H1 (cell line): ENCODE results near the gene NOS3. TPM values are rescaled to one million over a fixed set of nuclear protein-coding genes. Genes with fewer than 3 reads are reported as not detected.

ENCODE experiments used
- CTCF ChIA-PET: fragments of 300-600 bp; sonication (Branson Sonifier 250); formaldehyde crosslinking; loops from one replicate; lab custom pipeline; 2021; ENCODE audit not compliant: partially characterized antibody; lab: Charles Lee
- POLR2A ChIA-PET: fragments of 300-600 bp; sonication (Branson Sonifier 250); formaldehyde crosslinking; loops from one replicate; lab custom pipeline; 2021; ENCODE audit warnings: inconsistent platforms; ENCODE audit not compliant: partially characterized antibody; lab: Charles Lee
- DNase-seq, 2 experiments: peaks; one replicate each; pipeline versions ENCODE4 v3.0.0 to v3.0.0-alpha.2; 2010 to 2022; ENCODE audit warnings: low spot score in 2 of 2, low read depth in 1 of 2, mixed read lengths in 1 of 2
- FAIRE-seq: peaks from 2 replicates; lab custom pipeline; 2011; peaks lifted over from hg19 to GRCh38; lab: Jason Lieb, UNC
- H2AFZ ChIP-seq: 2 replicates; pipeline ENCODE4 v1.8.1; 2012; ENCODE audit warnings: low read length, inconsistent platforms
- H2AK5ac ChIP-seq: 2 replicates; pipeline ENCODE4 v1.6.1; 2013; ENCODE audit warnings: low read depth, low read length
- H2BK120ac ChIP-seq: replicated peaks from 2 replicates; pipeline ENCODE3; 2013; ENCODE audit warnings: low read depth, low read length, inconsistent platforms
- H2BK12ac ChIP-seq: 2 replicates; pipeline ENCODE4 v1.6.1; 2013; ENCODE audit warnings: low read depth, low read length
- H2BK15ac ChIP-seq: 2 replicates; pipeline ENCODE4 v1.6.1; 2013; ENCODE audit warnings: low read length
- H2BK20ac ChIP-seq: 2 replicates; pipeline ENCODE4 v1.6.1; 2013; ENCODE audit warnings: low read length
- H2BK5ac ChIP-seq: 2 replicates; pipeline ENCODE4 v1.6.1; 2013; ENCODE audit warnings: low read depth, low read length
- H3K14ac ChIP-seq: 2 replicates; pipeline ENCODE4 v1.6.1; 2013; ENCODE audit warnings: inconsistent platforms; ENCODE audit not compliant: insufficient read length
- H3K18ac ChIP-seq: 2 replicates; pipeline ENCODE4 v1.6.1; 2013; ENCODE audit warnings: low read length; ENCODE audit errors: extremely low read depth
- H3K23ac ChIP-seq: 2 replicates; pipeline ENCODE4 v1.6.1; 2013; ENCODE audit warnings: inconsistent platforms; ENCODE audit not compliant: insufficient read length
- H3K23me2 ChIP-seq: 2 replicates; pipeline ENCODE4 v1.6.1; 2013; ENCODE audit warnings: low read depth, low read length
- H3K27ac ChIP-seq: 2 replicates; pipeline ENCODE4 v1.6.1; 2011; ENCODE audit warnings: low read depth, low read length, inconsistent platforms
- H3K27me3 ChIP-seq, 4 experiments: replicated peaks in 1 of 4; 1 replicate in 1 of 4; 2 replicates in 3 of 4; pipeline versions ENCODE4 v1.6.1 to v1.8.1; 2011 to 2013; ENCODE audit warnings: low read length in 3 of 4, mild to moderate bottlenecking in 3 of 4, inconsistent platforms in 2 of 4, mixed read lengths in 2 of 4, moderate library complexity in 1 of 4; ENCODE audit not compliant: control insufficient read depth in 3 of 4, insufficient read depth in 3 of 4; ENCODE audit errors: extremely low read depth in 1 of 4
- H3K36me3 ChIP-seq, 4 experiments: 2 replicates each; pipeline versions ENCODE4 v1.6.1 to v1.8.1; 2011 to 2013; ENCODE audit warnings: mild to moderate bottlenecking in 4 of 4, low read length in 3 of 4, moderate library complexity in 2 of 4, control low read depth in 1 of 4, inconsistent platforms in 1 of 4; ENCODE audit not compliant: insufficient read depth in 4 of 4, control insufficient read depth in 2 of 4
- H3K4ac ChIP-seq: replicated peaks from 2 replicates; pipeline ENCODE3; 2013; ENCODE audit warnings: low read length, low read depth, mixed read lengths, inconsistent platforms; ENCODE audit not compliant: insufficient read length
- H3K4me1 ChIP-seq, 4 experiments: replicated peaks in 1 of 4; 1 replicate in 1 of 4; 2 replicates in 3 of 4; pipeline versions ENCODE4 v1.6.1 to v1.8.1; 2011 to 2013; ENCODE audit warnings: low read length in 3 of 4, inconsistent platforms in 2 of 4, mixed read lengths in 1 of 4; ENCODE audit not compliant: insufficient read depth in 4 of 4, control insufficient read depth in 3 of 4
- H3K4me2 ChIP-seq, 2 experiments: 2 replicates each; pipeline versions ENCODE4 v1.6.1 to v1.8.1; 2011 to 2013; ENCODE audit warnings: low read depth in 2 of 2, low read length in 2 of 2, control low read depth in 1 of 2, inconsistent platforms in 1 of 2, mild to moderate bottlenecking in 1 of 2; ENCODE audit not compliant: insufficient read depth in 1 of 2
- H3K4me3 ChIP-seq, 4 experiments: fragments of 200-600, 300-600 bp in 1 of 4; sonication (generic), shearing (Covaris generic), sonication (Bioruptor Twin) in 1 of 4; 2 replicates each; pipeline versions ENCODE4 v1.5.1 to v1.8.1; 2011 to 2016; ENCODE audit warnings: low read length in 4 of 4, low read depth in 3 of 4, control low read depth in 2 of 4, inconsistent platforms in 2 of 4, mild to moderate bottlenecking in 2 of 4, mixed read lengths in 1 of 4, moderate library complexity in 1 of 4; ENCODE audit not compliant: insufficient read depth in 2 of 4; ENCODE audit errors: extremely low read depth in 1 of 4
- H3K56ac ChIP-seq: replicated peaks from 2 replicates; pipeline ENCODE3; 2013; ENCODE audit warnings: low read depth, mild to moderate bottlenecking, mixed read lengths, low read length, inconsistent platforms; ENCODE audit not compliant: insufficient read length
- H3K79me1 ChIP-seq: 2 replicates; pipeline ENCODE4 v1.6.1; 2013; ENCODE audit warnings: low read depth, low read length, control low read depth
- H3K79me2 ChIP-seq, 2 experiments: 2 replicates each; pipeline versions ENCODE4 v1.6.1 to v1.8.1; 2012 to 2013; ENCODE audit warnings: low read length in 2 of 2, mild to moderate bottlenecking in 2 of 2, inconsistent platforms in 1 of 2; ENCODE audit not compliant: insufficient read depth in 2 of 2, control insufficient read depth in 1 of 2
- H3K9ac ChIP-seq, 4 experiments: replicated peaks in 1 of 4; 1 replicate in 1 of 4; 2 replicates in 3 of 4; pipeline versions ENCODE4 v1.6.1 to v1.8.1; 2011 to 2013; ENCODE audit warnings: low read depth in 3 of 4, low read length in 3 of 4, control low read depth in 2 of 4, mild to moderate bottlenecking in 2 of 4, moderate library complexity in 2 of 4, inconsistent platforms in 1 of 4; ENCODE audit errors: extremely low read depth in 1 of 4
- H3K9me3 ChIP-seq, 2 experiments: 2 replicates each; pipeline versions ENCODE4 v1.6.1 to v1.8.1; 2012 to 2013; ENCODE audit warnings: mild to moderate bottlenecking in 2 of 2, moderate library complexity in 2 of 2, control low read depth in 1 of 2, inconsistent platforms in 1 of 2, low read depth in 1 of 2, low read length in 1 of 2, mixed read lengths in 1 of 2; ENCODE audit not compliant: insufficient read depth in 2 of 2
- H4K20me1 ChIP-seq, 2 experiments: replicated peaks in 1 of 2; 2 replicates each; pipeline versions ENCODE3 to v1.8.1; 2011 to 2013; ENCODE audit warnings: inconsistent platforms in 2 of 2, low read length in 2 of 2, mild to moderate bottlenecking in 1 of 2; ENCODE audit not compliant: insufficient read depth in 2 of 2, control insufficient read depth in 1 of 2
- H4K5ac ChIP-seq: 2 replicates; pipeline ENCODE4 v1.6.1; 2013; ENCODE audit warnings: low read length, low read depth, mixed read lengths, inconsistent platforms; ENCODE audit not compliant: insufficient read length
- H4K8ac ChIP-seq: 2 replicates; pipeline ENCODE4 v1.8.0; 2013; ENCODE audit warnings: mild to moderate bottlenecking, moderate library complexity, low read length, inconsistent platforms; ENCODE audit not compliant: insufficient read depth; ENCODE audit errors: extremely low read depth
- H4K91ac ChIP-seq: replicated peaks from 2 replicates; pipeline ENCODE3; 2013; ENCODE audit warnings: low read length, mixed read lengths, inconsistent platforms; ENCODE audit not compliant: insufficient read length
- ATF2 ChIP-seq: IDR thresholded peaks from 2 replicates; pipeline ENCODE4 v1.6.1; 2012; ENCODE audit warnings: low read length, inconsistent platforms
- BCL11A ChIP-seq, 2 experiments: IDR thresholded peaks; one replicate each; pipeline ENCODE4 v1.6.1; 2011; ENCODE audit warnings: low read depth in 2 of 2, low read length in 2 of 2, mild to moderate bottlenecking in 2 of 2
- CREB1 ChIP-seq: IDR thresholded peaks from 2 replicates; pipeline ENCODE4 v1.6.1; 2012; ENCODE audit warnings: inconsistent platforms
- RBBP5 ChIP-seq: IDR thresholded peaks from 2 replicates; pipeline ENCODE4 v1.7.1; 2012; ENCODE audit warnings: low read depth, mild to moderate bottlenecking, inconsistent platforms, low read length, moderate library complexity, borderline replicate concordance
- SP2 ChIP-seq: IDR thresholded peaks from 2 replicates; pipeline ENCODE4 v1.6.1; 2012; ENCODE audit warnings: mild to moderate bottlenecking, low read length, inconsistent platforms
- WGBS, 2 experiments: shearing (Covaris generic) in 1 of 2; methylation state at CpG; one replicate each; pipeline versions ENCODE4 v1.1.6 to v1.1.7; 2013 to 2015; ENCODE audit warnings: low lambda C conversion rate in 2 of 2, mixed read lengths in 2 of 2, inconsistent platforms in 1 of 2, low coverage in 1 of 2, missing lambda C conversion rate in 1 of 2; ENCODE audit not compliant: insufficient replicate concordance in 2 of 2, insufficient coverage in 1 of 2, insufficient read length in 1 of 2; ENCODE audit errors: extremely low coverage in 1 of 2, missing lambda C conversion rate in 1 of 2; 5-methylcytosine and 5-hydroxymethylcytosine counted together
- polyA plus RNA-seq, 7 experiments: library from polyadenylated mRNA; depleted of rRNA in 3 of 7; stranded (reverse) in 5 of 7; unstranded in 2 of 7; fragments of >200 nt in 5 of 7; fragments of 200-250 nt in 2 of 7; gene quantifications; 1 replicate in 5 of 7; 2 replicates in 1 of 7; 4 replicates in 1 of 7; pipeline versions ENCODE4 v1.2.1 to v1.2.3, GENCODE V29; 2011 to 2013; ENCODE audit warnings: missing spikeins in 2 of 7, mixed read lengths in 2 of 7
- total RNA-seq: library from RNA; stranded (reverse); fragmentation: NEBNext Ultra II Directional; extraction: Animal tissue kit (Norgen Biotek cat#: 25700); gene quantifications from 2 replicates; pipeline ENCODE4 v1.2.1, GENCODE V29; 2021

Gene NOS3
- total and polyA plus RNA-seq, 2 of the 8 experiments (the other 6 are each of a cell fraction or from before 2014, with no cell fraction given): 4.4 to 16.2 TPM

- no peak overlapping the region for H3K14ac ChIP-seq
- H2BK20ac ChIP-seq: no peak overlapping the region
- peaks cover 2 to 5% of the 10 kb centered on the region in 2 experiments for H4K20me1 ChIP-seq
- H2AK5ac ChIP-seq: no peak overlapping the region
- no peak overlapping the region for H3K27ac ChIP-seq
- ChIA-PET CTCF (interaction anchor here (3.4 to 27.0 kb wide), 3 partner anchors 18 to 37 kb away, joined by 11 to 797 read pairs (median 51); no protein-coding TSS in a partner anchor), POLR2A (no interaction called here)
- H4K5ac ChIP-seq: no peak overlapping the region
- no peak overlapping the region for H4K91ac ChIP-seq
- FAIRE-seq: no peak
- H3K4me2 ChIP-seq: no peak overlapping the region
- H3K27me3 ChIP-seq: peaks cover 2 to 25% (median 17%) of the 10 kb centered on the region in 4 experiments
- peaks cover 13% of the 10 kb centered on the region for H3K23me2 ChIP-seq
- DNase-seq: no peak
- no peak overlapping the region for H2BK120ac ChIP-seq
- H3K36me3 ChIP-seq: no peaks in the 10 kb centered on the region
- no peak overlapping the region for H2AFZ ChIP-seq
- no peak overlapping the region for H3K9ac ChIP-seq
- H3K79me2 ChIP-seq: no peaks in the 10 kb centered on the region
- peaks cover 11 to 26% (median 22%) of the 10 kb centered on the region in 4 experiments for H3K4me1 ChIP-seq
- no peaks in the 10 kb centered on the region for H3K79me1 ChIP-seq
- no peak overlapping the region for H3K23ac ChIP-seq
- no peak overlapping the region; the same call in 1 of the 2 replicates for H2BK15ac ChIP-seq
- WGBS, 2 experiments: 71% methylated on average over 6 of the region's 6 CpGs; no CpG with 5 or more reads in 1 of the 2 experiments
- no peak overlapping the region for H3K4ac ChIP-seq
- H3K56ac ChIP-seq: no peak overlapping the region
- no peak overlapping the region for H2BK5ac ChIP-seq
- H4K8ac ChIP-seq: no peak overlapping the region
- no peaks in the 10 kb centered on the region for H3K9me3 ChIP-seq
- H2BK12ac ChIP-seq: no peak overlapping the region
- no peak overlapping the region for H3K18ac ChIP-seq
- no peak overlapping the region for H3K4me3 ChIP-seq
- TF ChIP-seq RBBP5 (no peak), BCL11A (IDR thresholded peaks at IDR 0.05; ENCODE audit: low read depth in 2 of 2, low read length in 2 of 2) (no peak), SP2 (no peak), CREB1 (no peak), ATF2 (no peak)
Observed at GRCh38 chr7:150981644-150982043, 9.2 kb upstream of the NOS3 start.
